DND-41 (cell line): ENCODE data around the gene COL8A2.

Experiments
- EZH2 ChIP-seq: IDR thresholded peaks from 3 replicates; pipeline ENCODE4 v1.6.1; 2012; ENCODE audit warnings: borderline replicate concordance, low read depth, mild to moderate bottlenecking, moderate library complexity, low read length, inconsistent platforms; ENCODE audit not compliant: severe bottlenecking
- TF ChIP-seq, protein P1 (sequence below): IDR thresholded peaks from 2 replicates; pipeline ENCODE4 v1.5.1; 2012; ENCODE audit warnings: borderline replicate concordance, low read length, moderate library complexity, mild to moderate bottlenecking; ENCODE audit not compliant: poor library complexity, severe bottlenecking; ENCODE audit errors: extremely low read depth

DNA sequence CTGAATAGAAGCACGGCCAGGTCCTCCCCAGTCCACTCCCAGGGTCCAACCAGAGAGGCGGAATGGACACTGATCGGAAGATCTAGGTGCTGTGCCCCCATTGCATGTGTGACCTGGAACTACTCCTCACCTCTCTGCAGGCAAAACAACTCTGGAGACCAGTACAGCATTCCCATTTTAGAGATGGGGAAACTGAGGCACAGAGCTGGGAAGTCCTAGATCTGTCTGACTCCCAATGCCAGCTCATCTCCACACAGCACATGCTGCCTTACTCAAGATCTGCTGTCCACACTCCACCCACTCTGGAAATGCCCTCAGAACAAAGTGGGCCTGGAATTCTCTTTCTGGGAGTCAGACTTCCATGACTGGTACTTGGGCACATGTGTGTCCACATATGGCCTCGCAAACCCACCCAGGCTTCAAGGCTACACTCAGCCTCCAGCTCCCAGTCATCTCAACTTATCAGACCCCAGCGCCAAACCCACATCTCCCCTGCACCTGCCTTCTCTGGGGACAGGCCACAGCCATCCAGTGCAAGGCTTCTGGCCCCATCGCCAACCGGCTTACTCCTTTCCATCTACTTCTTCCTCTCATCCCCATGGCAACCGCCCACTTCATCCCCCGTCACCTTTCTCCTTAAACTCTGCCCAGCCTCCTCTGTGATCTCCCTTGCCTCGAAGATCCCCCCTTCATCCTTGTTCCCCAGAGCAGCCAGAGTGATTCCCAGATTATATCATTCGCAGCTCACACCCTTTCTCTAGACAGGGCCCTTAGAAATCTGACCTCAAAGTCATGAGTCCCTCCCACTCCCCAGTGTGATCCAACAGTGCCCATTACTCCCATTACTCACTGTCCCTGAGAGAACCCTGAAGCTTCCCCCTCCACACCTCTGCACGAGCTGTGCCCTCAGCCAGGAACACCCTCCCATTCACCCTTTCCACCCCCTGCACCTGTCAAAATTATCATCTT, 2.7 kb downstream of the COL8A2 start:
- TF ChIP-seq EZH2, result no peak
- TF ChIP-seq, protein P1, sequence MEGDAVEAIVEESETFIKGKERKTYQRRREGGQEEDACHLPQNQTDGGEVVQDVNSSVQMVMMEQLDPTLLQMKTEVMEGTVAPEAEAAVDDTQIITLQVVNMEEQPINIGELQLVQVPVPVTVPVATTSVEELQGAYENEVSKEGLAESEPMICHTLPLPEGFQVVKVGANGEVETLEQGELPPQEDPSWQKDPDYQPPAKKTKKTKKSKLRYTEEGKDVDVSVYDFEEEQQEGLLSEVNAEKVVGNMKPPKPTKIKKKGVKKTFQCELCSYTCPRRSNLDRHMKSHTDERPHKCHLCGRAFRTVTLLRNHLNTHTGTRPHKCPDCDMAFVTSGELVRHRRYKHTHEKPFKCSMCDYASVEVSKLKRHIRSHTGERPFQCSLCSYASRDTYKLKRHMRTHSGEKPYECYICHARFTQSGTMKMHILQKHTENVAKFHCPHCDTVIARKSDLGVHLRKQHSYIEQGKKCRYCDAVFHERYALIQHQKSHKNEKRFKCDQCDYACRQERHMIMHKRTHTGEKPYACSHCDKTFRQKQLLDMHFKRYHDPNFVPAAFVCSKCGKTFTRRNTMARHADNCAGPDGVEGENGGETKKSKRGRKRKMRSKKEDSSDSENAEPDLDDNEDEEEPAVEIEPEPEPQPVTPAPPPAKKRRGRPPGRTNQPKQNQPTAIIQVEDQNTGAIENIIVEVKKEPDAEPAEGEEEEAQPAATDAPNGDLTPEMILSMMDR, result no peak
